Mesenchymal stem cell (in vitro differentiated cells and primary cell): ENCODE data around the gene RGS11.

Source experiments
- DNase-seq: peaks from one replicate; pipeline ENCODE4 v3.0.0-alpha.2; 2013
- H2AFZ ChIP-seq: one replicate; pipeline ENCODE4 v1.6.1; 2013; ENCODE audit warnings: low read depth, mild to moderate bottlenecking, control low read depth, inconsistent platforms, low read length, moderate library complexity
- H2AK5ac ChIP-seq: 2 replicates; pipeline ENCODE4 v1.6.1; 2013; ENCODE audit warnings: low read length, moderate library complexity, mild to moderate bottlenecking, inconsistent platforms; ENCODE audit not compliant: severe bottlenecking
- H2BK120ac ChIP-seq: one replicate; pipeline ENCODE4 v1.6.1; 2013; ENCODE audit warnings: low read depth, mild to moderate bottlenecking, inconsistent platforms, low read length, moderate library complexity
- H2BK12ac ChIP-seq, 2 experiments: one replicate each; pipeline ENCODE4 v1.6.1; 2013; ENCODE audit warnings: inconsistent platforms in 2 of 2, low read length in 2 of 2, mild to moderate bottlenecking in 2 of 2, moderate library complexity in 2 of 2, control low read depth in 1 of 2
- H2BK15ac ChIP-seq: one replicate; pipeline ENCODE4 v1.6.1; 2013; ENCODE audit warnings: mild to moderate bottlenecking, low read depth, inconsistent platforms; ENCODE audit not compliant: poor library complexity, severe bottlenecking
- H2BK5ac ChIP-seq: 2 replicates; pipeline ENCODE4 v1.6.1; 2013; ENCODE audit warnings: low read depth, mild to moderate bottlenecking, low read length, control low read depth, inconsistent platforms; ENCODE audit not compliant: poor library complexity, severe bottlenecking
- H3K14ac ChIP-seq, 2 experiments: one replicate each; pipeline ENCODE4 v1.6.1; 2013; ENCODE audit warnings: inconsistent platforms in 2 of 2, low read length in 2 of 2, control low read depth in 1 of 2, mild to moderate bottlenecking in 1 of 2, moderate library complexity in 1 of 2
- H3K18ac ChIP-seq, 2 experiments: one replicate each; pipeline ENCODE4 v1.6.1; 2013; ENCODE audit warnings: inconsistent platforms in 2 of 2, low read length in 2 of 2, control low read depth in 1 of 2, low read depth in 1 of 2, mild to moderate bottlenecking in 1 of 2
- H3K23ac ChIP-seq, 2 experiments: one replicate each; pipeline ENCODE4 v1.6.1; 2013; ENCODE audit warnings: inconsistent platforms in 2 of 2, low read length in 2 of 2, mild to moderate bottlenecking in 2 of 2, moderate library complexity in 2 of 2, control low read depth in 1 of 2
- H3K27ac ChIP-seq: 2 replicates; pipeline ENCODE4 v1.5.1; 2013; ENCODE audit warnings: mild to moderate bottlenecking, moderate library complexity, low read length, control low read depth, inconsistent platforms; ENCODE audit not compliant: poor library complexity, severe bottlenecking
- H3K27me3 ChIP-seq, 2 experiments: 2 replicates each; pipeline versions ENCODE4 v1.6.1 to v1.7.0; 2013; ENCODE audit warnings: low read length in 2 of 2, mild to moderate bottlenecking in 2 of 2, moderate library complexity in 2 of 2, control low read depth in 1 of 2, inconsistent platforms in 1 of 2; ENCODE audit not compliant: control insufficient read depth in 1 of 2, insufficient read depth in 1 of 2
- H3K36me3 ChIP-seq, 2 experiments: 2 replicates each; pipeline versions ENCODE4 v1.6.1 to v1.7.0; 2013; ENCODE audit warnings: low read length in 2 of 2, control low read depth in 1 of 2, inconsistent platforms in 1 of 2, low read depth in 1 of 2, mild to moderate bottlenecking in 1 of 2; ENCODE audit not compliant: insufficient read depth in 2 of 2, control insufficient read depth in 1 of 2
- H3K4ac ChIP-seq, 2 experiments: one replicate each; pipeline ENCODE4 v1.6.1; 2013; ENCODE audit warnings: inconsistent platforms in 2 of 2, low read length in 2 of 2, mild to moderate bottlenecking in 2 of 2, moderate library complexity in 2 of 2, control low read depth in 1 of 2, low read depth in 1 of 2
- H3K4me1 ChIP-seq: 2 replicates; pipeline ENCODE4 v1.6.1; 2013; ENCODE audit warnings: low read depth, low read length, control low read depth; ENCODE audit not compliant: control insufficient read depth, insufficient read depth
- H3K4me2 ChIP-seq: 2 replicates; pipeline ENCODE4 v1.6.1; 2013; ENCODE audit warnings: low read length, mild to moderate bottlenecking, inconsistent platforms; ENCODE audit not compliant: poor library complexity, severe bottlenecking
- H3K4me3 ChIP-seq, 2 experiments: 2 replicates each; pipeline versions ENCODE4 v1.5.1 to v1.7.0; 2013; ENCODE audit warnings: low read length in 2 of 2, mild to moderate bottlenecking in 2 of 2, control low read depth in 1 of 2, low read depth in 1 of 2; ENCODE audit not compliant: insufficient read depth in 1 of 2
- H3K79me1 ChIP-seq: replicated peaks from 2 replicates; pipeline ENCODE4 v1.6.1; 2013; ENCODE audit warnings: mild to moderate bottlenecking, control low read depth, low read length, inconsistent platforms; ENCODE audit not compliant: poor library complexity, severe bottlenecking
- H3K9ac ChIP-seq: 2 replicates; pipeline ENCODE4 v1.7.0; 2013; ENCODE audit warnings: mild to moderate bottlenecking, low read length, moderate library complexity
- H3K9me3 ChIP-seq: 2 replicates; pipeline ENCODE4 v1.7.0; 2013; ENCODE audit warnings: mild to moderate bottlenecking, low read length; ENCODE audit not compliant: control insufficient read depth
- H4K8ac ChIP-seq: one replicate; pipeline ENCODE4 v1.6.1; 2013; ENCODE audit warnings: inconsistent platforms, mild to moderate bottlenecking, low read length, moderate library complexity
- H4K91ac ChIP-seq: one replicate; pipeline ENCODE4 v1.6.1; 2013; ENCODE audit warnings: mild to moderate bottlenecking, low read length, inconsistent platforms
- WGBS: methylation state at CpG from one replicate; pipeline ENCODE4 v1.1.7; 2013; ENCODE audit warnings: mixed read lengths; 5-methylcytosine and 5-hydroxymethylcytosine counted together

RGS11 gene

DNA sequence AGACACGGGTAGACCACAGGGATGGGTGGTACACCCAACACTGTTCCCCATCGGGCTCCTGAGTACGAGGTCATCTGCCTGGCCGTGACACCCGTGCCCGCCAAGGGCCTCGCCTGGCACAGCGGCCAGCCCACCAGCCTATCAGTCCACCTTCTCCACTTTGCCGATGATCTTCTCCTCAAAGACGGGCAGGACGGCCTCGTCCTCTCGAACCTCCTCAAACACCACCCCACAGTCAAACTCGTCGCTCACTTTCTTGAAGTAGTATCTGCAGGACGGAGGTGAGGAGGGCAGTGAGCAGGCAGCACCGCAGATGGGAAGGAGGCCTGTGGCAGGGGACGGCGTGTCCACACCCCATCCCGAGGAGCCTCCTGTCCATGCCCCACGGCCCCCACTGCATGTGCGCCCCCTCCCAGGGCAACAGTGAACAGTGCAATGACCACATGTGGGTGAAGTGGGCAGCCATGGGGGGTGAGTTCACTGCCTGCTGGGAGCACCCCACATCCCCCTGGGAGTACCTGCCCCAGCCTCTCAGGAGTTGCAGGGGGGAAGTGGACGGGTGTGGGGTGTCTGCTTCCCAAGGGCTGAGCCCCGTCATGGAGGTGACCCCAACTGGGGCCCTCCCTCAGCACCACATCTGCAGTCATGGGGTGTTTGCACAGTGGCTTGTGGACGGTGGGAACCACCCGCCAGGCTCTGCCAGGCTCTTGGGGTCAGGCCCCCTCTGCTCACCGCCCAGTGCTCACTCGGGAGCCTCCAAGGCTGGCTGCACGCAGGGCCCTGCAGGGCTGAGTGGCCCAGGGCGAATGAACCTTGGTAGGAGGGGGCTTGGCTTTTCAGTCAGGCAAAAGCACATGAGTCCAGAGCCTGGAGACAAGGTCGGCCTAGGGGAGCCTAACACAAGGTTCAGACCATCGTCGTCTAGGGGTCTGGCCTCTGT lies 12.5 kb upstream of the RGS11 start:
- H3K18ac ChIP-seq, result no peak overlapping the region
- H3K23ac ChIP-seq, result no peak overlapping the region
- no peak overlapping the region for H2BK5ac ChIP-seq
- no peak overlapping the region for H3K27ac ChIP-seq
- H2BK120ac ChIP-seq, result no peak overlapping the region
- no peaks in the 10 kb centered on the region for H3K9me3 ChIP-seq
- no peak overlapping the region for H3K14ac ChIP-seq
- no peak overlapping the region for H3K4me3 ChIP-seq
- peaks cover 3% of the 10 kb centered on the region for H3K4me1 ChIP-seq
- DNase-seq, result no peak
- peaks cover 29 to 85% of the 10 kb centered on the region in 2 experiments for H3K36me3 ChIP-seq
- 98% methylated on average over 32 of the region's 33 CpGs for WGBS
- no peak overlapping the region for H4K91ac ChIP-seq
- no peak overlapping the region for H2AFZ ChIP-seq
- H3K4ac ChIP-seq, result no peak overlapping the region
- no peak overlapping the region for H4K8ac ChIP-seq
- peaks cover 4% of the 10 kb centered on the region for H3K79me1 ChIP-seq
- H2AK5ac ChIP-seq, result no peak overlapping the region
- no peak overlapping the region for H2BK15ac ChIP-seq
- no peaks in the 10 kb centered on the region for H3K27me3 ChIP-seq
- H3K4me2 ChIP-seq, result no peak overlapping the region
- no peak overlapping the region for H3K9ac ChIP-seq
- H2BK12ac ChIP-seq, result no peak overlapping the region

DNA sequence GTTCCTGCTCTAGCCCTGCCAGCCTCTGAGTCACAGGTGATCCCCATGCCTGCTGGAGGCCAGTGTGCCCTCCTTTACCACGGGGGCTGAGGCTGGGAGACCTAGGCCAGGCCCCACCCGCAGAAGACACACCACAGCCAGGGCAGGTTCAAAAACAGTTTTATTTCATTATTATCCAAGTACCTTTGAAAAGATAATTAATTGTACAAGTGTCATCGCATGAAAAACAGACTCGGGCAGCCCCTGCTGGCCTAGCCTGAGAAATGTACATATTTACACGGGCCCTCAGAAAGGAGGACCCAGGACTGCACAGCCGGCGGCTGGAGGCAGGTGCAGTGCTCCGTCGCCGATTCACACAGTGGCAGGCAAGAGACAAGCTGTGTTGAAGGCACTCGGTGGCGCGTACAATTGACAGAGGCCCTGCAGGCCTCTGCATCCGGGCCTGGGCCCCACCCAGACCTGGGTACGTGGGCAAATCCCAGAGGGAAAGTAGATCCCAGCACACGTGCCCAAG lies 11.6 kb upstream of the RGS11 start:
- Histone ChIP-seq H3K18ac (no peak overlapping the region), H3K4me1 (peaks cover 3% of the 10 kb centered on the region), H3K9ac (no peak overlapping the region), H2AFZ (no peak overlapping the region), H3K14ac (no peak overlapping the region), H2BK120ac (no peak overlapping the region), H3K27me3 (peaks cover 0 to 7% of the 10 kb centered on the region in 2 experiments), H4K8ac (no peak overlapping the region), H2AK5ac (no peak overlapping the region), H3K36me3 (peaks cover 23 to 76% of the 10 kb centered on the region in 2 experiments), H2BK5ac (no peak overlapping the region), H3K4me2 (no peak overlapping the region), H3K23ac (no peak overlapping the region), H3K4me3 (no peak overlapping the region), H2BK12ac (no peak overlapping the region), H3K9me3 (no peaks in the 10 kb centered on the region), H3K4ac (no peak overlapping the region), H4K91ac (no peak overlapping the region), H2BK15ac (no peak overlapping the region), H3K27ac (no peak overlapping the region), H3K79me1 (peaks cover 4% of the 10 kb centered on the region)
- 97% methylated on average over 14 of the region's 16 CpGs for WGBS
- no peak for DNase-seq

DNA sequence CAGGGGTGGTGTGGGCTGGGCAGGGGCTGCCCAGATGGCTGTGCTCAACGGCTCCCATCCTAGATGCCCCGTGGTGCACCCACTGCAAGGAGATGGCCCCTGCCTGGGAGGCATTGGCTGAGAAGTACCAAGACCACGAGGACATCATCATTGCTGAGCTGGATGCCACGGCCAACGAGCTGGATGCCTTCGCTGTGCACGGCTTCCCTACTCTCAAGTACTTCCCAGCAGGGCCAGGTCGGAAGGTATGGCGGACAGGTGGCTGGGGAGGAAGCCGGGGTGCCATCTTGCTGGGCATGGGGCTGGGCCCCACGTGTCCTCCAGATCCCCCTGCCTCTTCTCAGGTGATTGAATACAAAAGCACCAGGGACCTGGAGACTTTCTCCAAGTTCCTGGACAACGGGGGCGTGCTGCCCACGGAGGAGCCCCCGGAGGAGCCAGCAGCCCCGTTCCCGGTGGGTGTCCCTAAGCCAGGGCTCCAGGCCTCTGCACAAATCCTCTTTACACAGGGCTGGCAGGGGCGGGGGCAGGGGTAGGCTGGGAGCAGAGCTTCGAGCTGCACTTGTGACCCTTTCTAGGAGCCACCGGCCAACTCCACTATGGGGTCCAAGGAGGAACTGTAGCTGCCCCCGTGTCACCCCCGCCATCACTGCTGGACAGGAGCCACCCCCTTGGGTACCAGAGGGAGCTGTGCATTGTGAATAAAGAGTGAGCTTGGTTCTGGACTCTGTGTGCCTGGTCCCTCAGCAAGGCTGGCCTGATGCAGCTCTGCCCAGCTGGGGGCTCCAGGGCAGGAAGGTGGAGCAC lies 10.9 kb upstream of the RGS11 start:
- H3K14ac ChIP-seq, result no peak overlapping the region

More for the DNA sequence above, 10.9 kb upstream of the RGS11 start:
- Histone ChIP-seq H2AK5ac (no peak overlapping the region), H3K23ac (no peak overlapping the region), H3K27me3 (peaks cover 5 to 12% of the 10 kb centered on the region in 2 experiments), H3K27ac (no peak overlapping the region), H2BK15ac (no peak overlapping the region), H2BK12ac (no peak overlapping the region), H3K79me1 (peaks cover 4% of the 10 kb centered on the region), H3K4ac (no peak overlapping the region), H3K4me1 (peaks cover 3% of the 10 kb centered on the region), H2BK120ac (no peak overlapping the region), H2BK5ac (no peak overlapping the region), H3K9me3 (no peaks in the 10 kb centered on the region), H3K9ac (no peak overlapping the region), H3K4me3 (no peak overlapping the region), H2AFZ (no peak overlapping the region), H3K4me2 (no peak overlapping the region), H4K8ac (no peak overlapping the region), H3K18ac (no peak overlapping the region), H3K36me3 (peaks cover 23 to 70% of the 10 kb centered on the region in 2 experiments), H4K91ac (no peak overlapping the region)
- WGBS, result 94% methylated on average over 22 of the region's 22 CpGs
- DNase-seq, result no peak
